HepG2 (cell line): ENCODE results near the gene ARAP1. TPM values are rescaled to one million over a fixed set of nuclear protein-coding genes. Genes with fewer than 3 reads are reported as not detected.
A peak's percentile ranks its signal among the peaks of the same experiment; 100 is the strongest.

Experiments
- BRCA1 ChIP-seq: sonication (generic); formaldehyde crosslinking; IDR thresholded peaks from 2 replicates; pipeline ENCODE4 v1.4.0; 2020; ENCODE audit warnings: missing genetic modification reagents
- DNMT3B ChIP-seq: conservative IDR thresholded peaks from 2 replicates; pipeline ENCODE4 v1.6.1; 2016; ENCODE audit warnings: missing biosample characterization, control low read depth
- FOXC1 ChIP-seq: sonication (generic); formaldehyde crosslinking; IDR thresholded peaks from 2 replicates; pipeline ENCODE4 v1.8.0; 2022; ENCODE audit warnings: mild to moderate bottlenecking, missing genetic modification reagents, borderline replicate concordance
- FOXK2 ChIP-seq: fragments of 450-650 bp; IDR thresholded peaks from 2 replicates; pipeline ENCODE4 v1.6.1; 2016
- HMG20A ChIP-seq: IDR thresholded peaks from 2 replicates; pipeline ENCODE4 v1.6.1; 2016; ENCODE audit warnings: borderline replicate concordance
- HOXA3 ChIP-seq: sonication (generic); formaldehyde crosslinking; IDR thresholded peaks from 2 replicates; pipeline ENCODE4 v1.5.0; 2020; ENCODE audit warnings: missing genetic modification reagents
- MATR3 ChIP-seq: sonication (generic); formaldehyde crosslinking; IDR thresholded peaks from 2 replicates; pipeline ENCODE4 v1.4.0; 2020; ENCODE audit warnings: missing genetic modification reagents
- MED8 ChIP-seq: sonication (generic); formaldehyde crosslinking; IDR thresholded peaks from 2 replicates; pipeline ENCODE4 v1.8.1; 2023; ENCODE audit warnings: mild to moderate bottlenecking, missing genetic modification reagents; ENCODE audit not compliant: insufficient replicate concordance
- MIXL1 ChIP-seq: IDR thresholded peaks from 2 replicates; pipeline ENCODE4 v1.6.1; 2016
- PHF21A ChIP-seq: sonication (generic); formaldehyde crosslinking; IDR thresholded peaks from 2 replicates; pipeline ENCODE4 v1.5.0; 2020; ENCODE audit warnings: mild to moderate bottlenecking, missing genetic modification reagents
- PHF5A ChIP-seq: IDR thresholded peaks from one replicate; pipeline ENCODE4 v1.6.1; 2018; ENCODE audit warnings: low read depth, missing genetic modification reagents; ENCODE audit not compliant: unreplicated experiment
- PPARG ChIP-seq: conservative IDR thresholded peaks from 2 replicates; pipeline ENCODE4 v1.6.1; 2016; ENCODE audit warnings: missing biosample characterization, missing genetic modification reagents
- SMAD9 ChIP-seq: sonication (generic); formaldehyde crosslinking; IDR thresholded peaks from 2 replicates; pipeline ENCODE4 v1.5.1; 2020; ENCODE audit warnings: mild to moderate bottlenecking, missing genetic modification reagents
- THYN1 ChIP-seq: sonication (generic); formaldehyde crosslinking; IDR thresholded peaks from 2 replicates; pipeline ENCODE4 v1.8.1; 2023; ENCODE audit warnings: low read depth, mild to moderate bottlenecking, moderate library complexity, missing genetic modification reagents, borderline replicate concordance
- TP53 ChIP-seq: sonication (generic); formaldehyde crosslinking; conservative IDR thresholded peaks from 2 replicates; pipeline ENCODE4 v1.4.0; 2020; ENCODE audit warnings: missing genetic modification reagents
- ZBTB34 ChIP-seq: sonication (generic); formaldehyde crosslinking; IDR thresholded peaks from 2 replicates; pipeline ENCODE4 v1.8.0; 2022; ENCODE audit warnings: mild to moderate bottlenecking, missing genetic modification reagents
- ZNF543 ChIP-seq: sonication (generic); formaldehyde crosslinking; IDR thresholded peaks from 2 replicates; pipeline ENCODE4 v1.4.0; 2020; ENCODE audit warnings: mild to moderate bottlenecking, missing genetic modification reagents
- ZNF556 ChIP-seq: sonication (generic); formaldehyde crosslinking; IDR thresholded peaks from 2 replicates; pipeline ENCODE4 v1.4.0; 2020; ENCODE audit warnings: mild to moderate bottlenecking, missing genetic modification reagents, borderline replicate concordance
- ZNF678 ChIP-seq: sonication (generic); formaldehyde crosslinking; IDR thresholded peaks from 2 replicates; pipeline ENCODE4 v1.4.0; 2020; ENCODE audit warnings: mild to moderate bottlenecking, missing genetic modification reagents
- ZNF691 ChIP-seq: sonication (generic); formaldehyde crosslinking; IDR thresholded peaks from 2 replicates; pipeline ENCODE4 v1.4.0; 2020; ENCODE audit warnings: missing genetic modification reagents, low read depth, mild to moderate bottlenecking, borderline replicate concordance
- ZNF746 ChIP-seq: sonication (generic); formaldehyde crosslinking; IDR thresholded peaks from 2 replicates; pipeline ENCODE4 v1.8.0; 2022; ENCODE audit warnings: mild to moderate bottlenecking, missing genetic modification reagents
- ZNF777 ChIP-seq: sonication (generic); formaldehyde crosslinking; IDR thresholded peaks from 2 replicates; pipeline ENCODE4 v1.4.0; 2020; ENCODE audit warnings: missing genetic modification reagents
- ZNF790 ChIP-seq: sonication (generic); formaldehyde crosslinking; IDR thresholded peaks from 2 replicates; pipeline ENCODE4 v1.8.0; 2022; ENCODE audit warnings: missing genetic modification reagents, mild to moderate bottlenecking, borderline replicate concordance
- polyA plus RNA-seq, 8 experiments: library from polyadenylated mRNA; depleted of rRNA in 3 of 8; stranded (reverse) in 7 of 8; unstranded in 1 of 8; fragments of >200 nt; fragmentation: Illumina TruSeq in 4 of 8; extraction: Trizol in 4 of 8; gene quantifications; 2 replicates each; pipeline versions ENCODE4 v1.2.1 to v1.2.3, GENCODE V29; 2011 to 2016; ENCODE audit warnings: low read depth in 4 of 8, missing spikeins in 1 of 8, mixed read lengths in 1 of 8; ENCODE audit not compliant: insufficient read depth in 1 of 8
- total RNA-seq, 5 experiments: library from RNA; depleted of rRNA; stranded (reverse); fragments of >200 nt; fragmentation: Illumina TruSeq; extraction: Trizol; gene quantifications; 2 replicates each; pipeline ENCODE4 v1.2.3, GENCODE V29; 2016; ENCODE audit warnings: low read depth in 1 of 5
- TF ChIP-seq, protein P1 (sequence below): sonication (generic); formaldehyde crosslinking; IDR thresholded peaks from 2 replicates; pipeline ENCODE4 v1.4.0; 2020; ENCODE audit warnings: low read depth, mild to moderate bottlenecking, missing genetic modification reagents
- TF ChIP-seq, protein P2 (sequence below): sonication (generic); formaldehyde crosslinking; IDR thresholded peaks from 2 replicates; pipeline ENCODE4 v1.4.0; 2020; ENCODE audit warnings: mild to moderate bottlenecking, missing genetic modification reagents

ARAP1 gene
- total and polyA plus RNA-seq, 2 of the 13 experiments (the other 11 are each of a cell fraction or from before 2014, with no cell fraction given), result 43.2 to 55.5 TPM

- no peak for TF ChIP-seq PHF21A (CRISPR knock-in tag)
- TF ChIP-seq PHF5A, result no peak
- no peak for TF ChIP-seq MATR3
- no peak for TF ChIP-seq MED8 (CRISPR knock-in tag)
- no peak for TF ChIP-seq SMAD9 (CRISPR knock-in tag)
- TF ChIP-seq ZBTB34 (CRISPR knock-in tag), result no peak
- TF ChIP-seq THYN1 (CRISPR knock-in tag), result no peak
- TF ChIP-seq BRCA1, result no peak
- TF ChIP-seq ZNF678 (CRISPR knock-in tag), result no peak
- TF ChIP-seq ZNF777 (CRISPR knock-in tag), result peak; percentile 69
- TF ChIP-seq ZNF543 (CRISPR knock-in tag), result no peak
- TF ChIP-seq FOXK2, result no peak
- TF ChIP-seq DNMT3B, result no peak
- peak; percentile 49; the same call in 1 of the 2 replicates for TF ChIP-seq HOXA3 (CRISPR knock-in tag)
- TF ChIP-seq ZNF790 (CRISPR knock-in tag), result no peak
- TF ChIP-seq, protein P1, sequence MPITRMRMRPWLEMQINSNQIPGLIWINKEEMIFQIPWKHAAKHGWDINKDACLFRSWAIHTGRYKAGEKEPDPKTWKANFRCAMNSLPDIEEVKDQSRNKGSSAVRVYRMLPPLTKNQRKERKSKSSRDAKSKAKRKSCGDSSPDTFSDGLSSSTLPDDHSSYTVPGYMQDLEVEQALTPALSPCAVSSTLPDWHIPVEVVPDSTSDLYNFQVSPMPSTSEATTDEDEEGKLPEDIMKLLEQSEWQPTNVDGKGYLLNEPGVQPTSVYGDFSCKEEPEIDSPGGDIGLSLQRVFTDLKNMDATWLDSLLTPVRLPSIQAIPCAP (CRISPR knock-in tag), result no peak
- no peak for TF ChIP-seq ZNF691 (CRISPR knock-in tag)
- TF ChIP-seq, protein P2, sequence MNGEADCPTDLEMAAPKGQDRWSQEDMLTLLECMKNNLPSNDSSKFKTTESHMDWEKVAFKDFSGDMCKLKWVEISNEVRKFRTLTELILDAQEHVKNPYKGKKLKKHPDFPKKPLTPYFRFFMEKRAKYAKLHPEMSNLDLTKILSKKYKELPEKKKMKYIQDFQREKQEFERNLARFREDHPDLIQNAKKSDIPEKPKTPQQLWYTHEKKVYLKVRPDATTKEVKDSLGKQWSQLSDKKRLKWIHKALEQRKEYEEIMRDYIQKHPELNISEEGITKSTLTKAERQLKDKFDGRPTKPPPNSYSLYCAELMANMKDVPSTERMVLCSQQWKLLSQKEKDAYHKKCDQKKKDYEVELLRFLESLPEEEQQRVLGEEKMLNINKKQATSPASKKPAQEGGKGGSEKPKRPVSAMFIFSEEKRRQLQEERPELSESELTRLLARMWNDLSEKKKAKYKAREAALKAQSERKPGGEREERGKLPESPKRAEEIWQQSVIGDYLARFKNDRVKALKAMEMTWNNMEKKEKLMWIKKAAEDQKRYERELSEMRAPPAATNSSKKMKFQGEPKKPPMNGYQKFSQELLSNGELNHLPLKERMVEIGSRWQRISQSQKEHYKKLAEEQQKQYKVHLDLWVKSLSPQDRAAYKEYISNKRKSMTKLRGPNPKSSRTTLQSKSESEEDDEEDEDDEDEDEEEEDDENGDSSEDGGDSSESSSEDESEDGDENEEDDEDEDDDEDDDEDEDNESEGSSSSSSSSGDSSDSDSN, result peak; percentile 61; the same call in 1 of the 2 replicates
- TF ChIP-seq ZNF556 (CRISPR knock-in tag), result no peak
- no peak for TF ChIP-seq ZNF746 (CRISPR knock-in tag)
- TF ChIP-seq FOXC1 (CRISPR knock-in tag), result no peak
- no peak for TF ChIP-seq HMG20A (CRISPR knock-in tag)
- TF ChIP-seq TP53 (CRISPR knock-in tag), result no peak
- TF ChIP-seq PPARG (CRISPR knock-in tag), result no peak
- TF ChIP-seq MIXL1 (CRISPR knock-in tag), result no peak
These were observed 109.2 kb downstream of the ARAP1 start (continued) for GRCh38 chr11:72642884-72643522.
